GM06990 (cell line): ENCODE results near the gene ASPSCR1.

ENCODE experiments used
- DNase-seq: peaks from one replicate; pipeline ENCODE4 v3.0.0-alpha.2; 2011; ENCODE audit not compliant: insufficient read length; ENCODE audit errors: extremely low read depth
- H3K27me3 ChIP-seq: replicated peaks from 2 replicates; pipeline ENCODE4 v1.6.0; 2011; ENCODE audit warnings: low read length; ENCODE audit not compliant: control insufficient read depth, insufficient read depth
- H3K36me3 ChIP-seq: 2 replicates; pipeline ENCODE4 v1.5.1; 2011; ENCODE audit warnings: low read length; ENCODE audit not compliant: control insufficient read depth, insufficient read depth
- H3K4me3 ChIP-seq: replicated peaks from 2 replicates; pipeline ENCODE4 v1.5.1; 2011; ENCODE audit warnings: low read depth, mild to moderate bottlenecking, control low read depth, low read length
- TF ChIP-seq, protein P1 (sequence below): IDR thresholded peaks from 2 replicates; pipeline ENCODE4 v1.5.1; 2011; ENCODE audit warnings: low read length, control low read depth, mild to moderate bottlenecking, inconsistent platforms; ENCODE audit not compliant: insufficient read depth, poor library complexity, severe bottlenecking

Gene ASPSCR1

DNA sequence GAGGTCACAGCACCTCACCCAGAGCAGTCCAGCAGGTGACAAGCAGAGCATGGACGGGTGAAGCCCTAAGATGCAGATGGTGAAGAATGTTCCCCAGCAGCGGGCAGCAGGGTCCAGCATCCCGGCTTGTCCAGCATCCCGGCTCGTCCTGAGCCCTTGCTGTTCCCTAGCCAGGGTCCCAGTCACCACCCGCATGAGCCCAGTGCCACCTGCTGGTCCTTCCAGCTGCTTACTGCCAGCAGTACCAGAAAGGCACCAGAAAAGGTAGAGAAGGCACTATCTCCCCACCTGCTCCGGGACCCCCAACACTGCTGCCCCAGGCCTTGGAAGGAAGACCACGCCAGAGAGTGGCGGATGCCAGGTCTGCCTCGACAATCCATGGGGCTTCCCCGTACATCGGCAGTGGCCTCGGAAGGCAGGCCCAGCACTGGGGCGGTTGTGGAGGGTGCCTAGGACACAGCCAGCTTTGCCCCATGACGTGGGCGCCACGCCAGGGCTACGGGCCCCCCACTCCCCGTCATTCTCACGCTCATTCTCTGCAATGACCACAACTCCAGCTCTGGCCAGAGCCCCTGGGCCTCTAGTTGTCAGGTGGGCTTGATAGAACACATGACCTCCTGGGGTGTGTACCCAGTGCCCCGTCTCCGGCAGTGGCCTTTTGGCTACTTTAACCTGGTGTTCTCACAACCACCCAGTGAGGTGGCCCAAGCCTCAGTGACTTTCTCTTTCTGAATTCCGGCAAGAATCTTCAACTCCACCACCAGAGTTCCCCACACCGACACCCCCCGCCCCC is 43.9 kb downstream of the ASPSCR1 start:
- peak; percentile 58 for DNase-seq
- Histone ChIP-seq H3K27me3 (no peaks in the 10 kb centered on the region), H3K36me3 (no peaks in the 10 kb centered on the region; the same call in none of the 2 replicates), H3K4me3 (peak overlapping the region; percentile 87)
- TF ChIP-seq, protein P1, sequence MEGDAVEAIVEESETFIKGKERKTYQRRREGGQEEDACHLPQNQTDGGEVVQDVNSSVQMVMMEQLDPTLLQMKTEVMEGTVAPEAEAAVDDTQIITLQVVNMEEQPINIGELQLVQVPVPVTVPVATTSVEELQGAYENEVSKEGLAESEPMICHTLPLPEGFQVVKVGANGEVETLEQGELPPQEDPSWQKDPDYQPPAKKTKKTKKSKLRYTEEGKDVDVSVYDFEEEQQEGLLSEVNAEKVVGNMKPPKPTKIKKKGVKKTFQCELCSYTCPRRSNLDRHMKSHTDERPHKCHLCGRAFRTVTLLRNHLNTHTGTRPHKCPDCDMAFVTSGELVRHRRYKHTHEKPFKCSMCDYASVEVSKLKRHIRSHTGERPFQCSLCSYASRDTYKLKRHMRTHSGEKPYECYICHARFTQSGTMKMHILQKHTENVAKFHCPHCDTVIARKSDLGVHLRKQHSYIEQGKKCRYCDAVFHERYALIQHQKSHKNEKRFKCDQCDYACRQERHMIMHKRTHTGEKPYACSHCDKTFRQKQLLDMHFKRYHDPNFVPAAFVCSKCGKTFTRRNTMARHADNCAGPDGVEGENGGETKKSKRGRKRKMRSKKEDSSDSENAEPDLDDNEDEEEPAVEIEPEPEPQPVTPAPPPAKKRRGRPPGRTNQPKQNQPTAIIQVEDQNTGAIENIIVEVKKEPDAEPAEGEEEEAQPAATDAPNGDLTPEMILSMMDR = peak; percentile 73

DNA sequence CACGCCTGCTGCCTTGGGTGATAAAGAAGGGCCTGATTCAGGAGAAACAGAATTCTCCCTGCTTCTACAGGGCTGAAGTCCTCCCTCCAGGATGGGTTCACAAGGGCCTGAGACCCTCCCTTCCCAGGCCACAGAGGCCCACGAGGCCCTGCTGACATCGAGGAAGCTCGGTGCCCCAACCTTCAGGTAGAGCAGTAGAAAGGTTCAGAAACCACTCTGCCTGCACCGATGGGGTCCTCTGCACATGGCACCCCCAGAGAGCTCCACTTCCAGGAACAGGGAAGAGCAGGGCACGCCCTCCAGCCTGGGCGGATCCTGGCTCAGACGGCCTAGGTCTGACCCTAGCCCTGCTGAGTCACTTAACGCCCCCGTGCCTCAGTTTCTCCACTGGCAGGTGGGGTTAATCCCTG is 44.5 kb downstream of the ASPSCR1 start:
- Histone ChIP-seq H3K36me3 (no peaks in the 10 kb centered on the region; the same call in none of the 2 replicates), H3K4me3 (peak overlapping the region; percentile 87), H3K27me3 (no peaks in the 10 kb centered on the region)
- DNase-seq = no peak
- TF ChIP-seq, protein P1 = no peak

DNA sequence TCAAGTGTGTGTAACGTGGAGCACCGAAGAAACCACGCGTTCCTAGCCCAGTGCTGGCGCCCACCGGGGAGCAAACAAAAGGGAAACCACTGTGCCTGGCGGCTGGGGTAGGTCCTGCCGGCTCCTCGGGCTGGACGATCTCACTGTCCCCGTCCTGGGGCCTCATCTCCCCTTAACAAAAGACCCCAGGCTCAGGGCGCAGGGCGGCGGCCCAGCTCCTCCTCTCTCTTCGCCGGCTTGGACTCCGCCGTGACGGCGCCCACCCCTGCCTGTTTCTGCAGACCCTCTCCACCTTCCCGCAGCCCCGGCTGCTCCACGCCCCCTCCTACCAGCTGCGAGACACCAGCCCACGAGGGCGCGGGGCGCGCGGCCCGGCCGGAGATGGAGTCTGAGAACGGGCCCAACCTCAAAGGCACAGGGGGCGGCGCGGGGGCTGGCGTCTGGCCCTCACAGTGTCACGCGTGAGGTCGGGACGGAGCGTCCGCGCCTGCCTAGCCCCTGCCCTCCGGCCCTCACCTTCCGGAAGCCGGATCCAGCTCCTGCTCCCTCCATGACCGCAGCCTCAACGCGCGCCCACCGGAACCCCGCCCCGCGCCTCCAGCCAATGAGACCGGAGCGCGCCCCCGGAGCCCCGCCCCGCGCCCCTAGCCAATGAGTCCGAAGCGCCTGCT is 45.0 kb downstream of the ASPSCR1 start, which contains the start of gene CENPX:
Gene CENPX, minus strand, starts transcription at position 569 of the 671 bp plus-strand sequence. Its CDS starts 17 bp downstream, at position 552.
- no peaks in the 10 kb centered on the region for H3K27me3 ChIP-seq
- no peak for DNase-seq
- TF ChIP-seq, protein P1 = no peak
- no peaks in the 10 kb centered on the region; the same call in none of the 2 replicates for H3K36me3 ChIP-seq
- peak within 1 kb of the TSS; percentile 87 for H3K4me3 ChIP-seq

DNA sequence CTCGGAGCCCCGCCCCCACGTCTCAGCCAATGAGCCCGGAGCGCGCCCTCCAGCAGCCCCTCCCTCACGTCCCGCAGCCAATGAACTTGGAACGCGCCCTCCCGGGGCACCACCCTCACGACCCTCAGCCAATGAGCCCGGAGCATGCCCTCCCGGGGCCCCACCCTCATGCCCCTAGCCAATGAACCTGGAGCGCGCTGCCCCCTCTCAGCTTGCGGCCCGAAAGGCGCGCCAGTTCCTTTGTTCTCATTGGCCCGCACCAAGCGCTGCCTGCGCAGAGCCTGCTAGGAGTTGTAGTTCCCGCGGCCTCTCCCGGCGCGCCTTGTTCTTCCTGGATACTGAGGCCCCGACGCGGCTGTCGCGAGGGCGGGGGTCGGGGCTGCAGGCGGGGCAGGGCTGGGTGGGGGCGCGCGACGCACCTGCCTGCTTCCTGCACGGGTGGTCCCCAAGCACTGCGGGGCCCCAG is 45.6 kb downstream of the ASPSCR1 start, which contains the start of gene LRRC45:
Gene LRRC45, plus strand, starts transcription at position 325 of the 466 bp plus-strand sequence. CDS start 339 bp downstream, outside the sequence.
- DNase-seq = peak; percentile 99
- TF ChIP-seq, protein P1 = no peak
- H3K36me3 ChIP-seq = no peaks in the 10 kb centered on the region; the same call in 1 of the 2 replicates
- no peaks in the 10 kb centered on the region for H3K27me3 ChIP-seq
- peak within 1 kb of the TSS; percentile 87 for H3K4me3 ChIP-seq

DNA sequence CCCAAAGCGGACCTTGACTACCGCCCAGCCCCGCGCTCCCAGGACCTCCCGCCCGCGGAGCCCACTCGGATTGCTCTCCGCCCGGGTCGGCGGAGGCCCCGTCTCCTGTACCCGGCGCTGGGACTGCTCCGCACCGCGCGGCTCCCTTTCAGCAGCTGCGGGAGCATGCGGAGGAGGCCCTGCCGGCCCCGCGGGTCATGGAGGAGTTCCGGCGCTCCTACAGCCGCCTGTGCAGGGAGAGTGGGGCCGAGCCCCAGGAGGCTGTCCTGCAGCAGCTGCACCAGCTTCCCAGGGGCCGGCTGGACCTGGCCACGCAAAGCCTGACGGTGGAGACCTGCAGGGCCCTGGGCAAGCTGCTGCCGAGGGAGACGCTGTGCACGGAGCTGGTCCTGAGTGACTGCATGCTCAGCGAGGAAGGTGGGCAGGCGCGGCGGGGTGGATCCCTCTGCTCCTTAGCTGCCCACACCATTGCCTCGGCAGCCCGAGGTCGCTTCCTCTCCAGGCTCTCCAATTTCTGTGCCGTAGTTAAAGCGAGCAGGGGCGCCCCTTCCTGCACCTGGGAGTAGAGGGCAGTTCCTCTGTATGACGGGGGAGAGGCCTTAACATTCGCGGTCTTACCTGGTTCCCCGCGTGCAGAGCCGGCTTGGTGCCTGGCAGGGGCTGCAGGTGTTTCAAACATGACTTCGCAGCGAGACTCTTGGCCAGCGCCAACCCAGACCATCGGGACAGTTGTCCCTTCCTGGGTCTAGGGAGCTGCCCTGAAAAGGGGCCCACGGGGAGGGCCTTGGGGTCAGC is 46.2 kb downstream of the ASPSCR1 start:
- no peaks in the 10 kb centered on the region; the same call in none of the 2 replicates for H3K36me3 ChIP-seq
- H3K4me3 ChIP-seq = peak overlapping the region; percentile 80
- H3K27me3 ChIP-seq = no peaks in the 10 kb centered on the region
- no peak for DNase-seq
- TF ChIP-seq, protein P1 = no peak
